ENCODE measurements around the gene ATP8A1. TPM values are rescaled to one million over a fixed set of nuclear protein-coding genes. Genes with fewer than 3 reads are reported as not detected.
"Not testable (repeated sequence)": the region's sequence is repeated elsewhere in the genome, so short reads cannot be mapped to it uniquely, and the experiment has no call there.

The ATP8A1 gene
- polyA plus RNA-seq, 1 donor from 2014 or later: 45.8 TPM

DNA sequence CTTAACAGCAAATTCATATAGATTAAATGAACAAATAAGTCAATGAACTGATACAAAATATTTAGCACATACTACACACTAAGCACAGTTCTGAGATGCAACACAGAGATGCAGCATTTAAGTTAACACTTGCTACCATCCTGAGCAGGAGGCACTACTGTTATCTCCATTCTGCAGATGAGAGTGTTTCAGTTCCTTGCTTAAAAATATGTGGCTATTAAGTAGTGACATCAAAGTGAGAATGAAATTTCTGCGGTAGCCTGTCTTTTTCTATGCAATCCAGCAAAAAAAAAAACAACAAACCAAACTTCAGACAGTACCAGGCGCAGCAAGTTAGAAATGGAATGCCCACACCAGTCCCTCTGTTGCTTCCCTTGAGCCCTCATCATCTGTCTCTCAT is 168.8 kb downstream of the ATP8A1 start:
- no peaks in the 10 kb centered on the region for H3K9me3 ChIP-seq (ENCODE audit: low read length)
- H3F3A ChIP-seq (ENCODE audit: insufficient read depth, low read length, poor library complexity, severe bottlenecking): no peaks in the 10 kb centered on the region
- H3K79me2 ChIP-seq (replicated peaks; ENCODE audit: insufficient read depth, low read length): no peaks in the 10 kb centered on the region
- no peaks in the 10 kb centered on the region for H3K27me3 ChIP-seq (ENCODE audit: insufficient read depth, low read depth, low read length)
- no peaks in the 10 kb centered on the region for H3K9me2 ChIP-seq (ENCODE audit: insufficient read depth, low read length)
- H3K36me3 ChIP-seq (ENCODE audit: insufficient read depth, low read length): no peaks in the 10 kb centered on the region
- no peak overlapping the region for H3K4me2 ChIP-seq (ENCODE audit: low read length)
- no peak overlapping the region for H3K27ac ChIP-seq (ENCODE audit: low read length)
- TF ChIP-seq POLR2AphosphoS5 (IDR thresholded peaks at IDR 0.05) (no peak), SMC3 (conservative IDR thresholded peaks at IDR 0.05; ENCODE audit: poor library complexity) (no peak), EP300 (conservative IDR thresholded peaks at IDR 0.05; ENCODE audit: poor library complexity, severe bottlenecking) (no peak), EZH2 (IDR thresholded peaks at IDR 0.05; ENCODE audit: borderline replicate concordance, insufficient read depth, low read length, poor library complexity, severe bottlenecking) (no peak), CTCF (IDR thresholded peaks at IDR 0.05; ENCODE audit: poor library complexity, severe bottlenecking) (no peak), RAD21 (conservative IDR thresholded peaks at IDR 0.05) (no peak), TAF1 (IDR thresholded peaks at IDR 0.05; ENCODE audit: low read depth) (no peak), MXI1 (conservative IDR thresholded peaks at IDR 0.05; ENCODE audit: poor library complexity, severe bottlenecking) (no peak)
- TF ChIP-seq, protein P1, sequence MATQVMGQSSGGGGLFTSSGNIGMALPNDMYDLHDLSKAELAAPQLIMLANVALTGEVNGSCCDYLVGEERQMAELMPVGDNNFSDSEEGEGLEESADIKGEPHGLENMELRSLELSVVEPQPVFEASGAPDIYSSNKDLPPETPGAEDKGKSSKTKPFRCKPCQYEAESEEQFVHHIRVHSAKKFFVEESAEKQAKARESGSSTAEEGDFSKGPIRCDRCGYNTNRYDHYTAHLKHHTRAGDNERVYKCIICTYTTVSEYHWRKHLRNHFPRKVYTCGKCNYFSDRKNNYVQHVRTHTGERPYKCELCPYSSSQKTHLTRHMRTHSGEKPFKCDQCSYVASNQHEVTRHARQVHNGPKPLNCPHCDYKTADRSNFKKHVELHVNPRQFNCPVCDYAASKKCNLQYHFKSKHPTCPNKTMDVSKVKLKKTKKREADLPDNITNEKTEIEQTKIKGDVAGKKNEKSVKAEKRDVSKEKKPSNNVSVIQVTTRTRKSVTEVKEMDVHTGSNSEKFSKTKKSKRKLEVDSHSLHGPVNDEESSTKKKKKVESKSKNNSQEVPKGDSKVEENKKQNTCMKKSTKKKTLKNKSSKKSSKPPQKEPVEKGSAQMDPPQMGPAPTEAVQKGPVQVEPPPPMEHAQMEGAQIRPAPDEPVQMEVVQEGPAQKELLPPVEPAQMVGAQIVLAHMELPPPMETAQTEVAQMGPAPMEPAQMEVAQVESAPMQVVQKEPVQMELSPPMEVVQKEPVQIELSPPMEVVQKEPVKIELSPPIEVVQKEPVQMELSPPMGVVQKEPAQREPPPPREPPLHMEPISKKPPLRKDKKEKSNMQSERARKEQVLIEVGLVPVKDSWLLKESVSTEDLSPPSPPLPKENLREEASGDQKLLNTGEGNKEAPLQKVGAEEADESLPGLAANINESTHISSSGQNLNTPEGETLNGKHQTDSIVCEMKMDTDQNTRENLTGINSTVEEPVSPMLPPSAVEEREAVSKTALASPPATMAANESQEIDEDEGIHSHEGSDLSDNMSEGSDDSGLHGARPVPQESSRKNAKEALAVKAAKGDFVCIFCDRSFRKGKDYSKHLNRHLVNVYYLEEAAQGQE (IDR thresholded peaks at IDR 0.05; ENCODE audit: borderline replicate concordance): no peak
- no peak overlapping the region for H3K9ac ChIP-seq (ENCODE audit: low read length)
- no peak overlapping the region for H3K4me3 ChIP-seq (ENCODE audit: low read length)
- H4K20me1 ChIP-seq (ENCODE audit: insufficient read depth): no peaks in the 10 kb centered on the region
- no peak overlapping the region for H2AFZ ChIP-seq (ENCODE audit: low read depth, low read length)

DNA sequence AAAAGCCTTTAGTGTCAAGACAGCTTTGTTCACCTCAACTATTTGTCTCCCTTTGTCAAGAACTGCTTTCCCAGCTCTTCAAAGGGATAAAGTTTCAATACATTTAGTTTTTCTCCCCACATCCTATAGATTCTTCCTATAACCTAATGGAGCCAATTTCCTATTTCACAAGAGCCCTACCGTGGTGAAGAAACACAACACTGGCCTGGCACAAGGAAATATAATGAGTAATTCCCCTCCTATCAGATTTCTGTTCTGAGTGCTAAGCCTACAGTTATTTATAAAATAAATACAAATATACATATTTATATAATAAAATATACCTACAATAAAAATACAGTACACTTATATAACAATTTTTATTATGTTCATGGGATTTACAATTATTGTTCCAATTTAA is 169.7 kb downstream of the ATP8A1 start:
- Histone ChIP-seq H3F3A (ENCODE audit: insufficient read depth, low read length, poor library complexity, severe bottlenecking) (no peaks in the 10 kb centered on the region), H3K27ac (ENCODE audit: low read length) (no peak overlapping the region), H3K9ac (ENCODE audit: low read length) (no peak overlapping the region), H3K9me2 (ENCODE audit: insufficient read depth, low read length) (no peaks in the 10 kb centered on the region), H3K4me3 (ENCODE audit: low read length) (no peak overlapping the region), H3K9me3 (ENCODE audit: low read length) (no peaks in the 10 kb centered on the region), H3K79me2 (replicated peaks; ENCODE audit: insufficient read depth, low read length) (no peaks in the 10 kb centered on the region), H3K27me3 (ENCODE audit: insufficient read depth, low read depth, low read length) (no peaks in the 10 kb centered on the region), H4K20me1 (ENCODE audit: insufficient read depth) (no peaks in the 10 kb centered on the region), H3K36me3 (ENCODE audit: insufficient read depth, low read length) (no peaks in the 10 kb centered on the region), H2AFZ (ENCODE audit: low read depth, low read length) (no peak overlapping the region), H3K4me2 (ENCODE audit: low read length) (no peak overlapping the region)
- TF ChIP-seq EP300 (conservative IDR thresholded peaks at IDR 0.05; ENCODE audit: poor library complexity, severe bottlenecking) (no peak), CTCF (IDR thresholded peaks at IDR 0.05; ENCODE audit: poor library complexity, severe bottlenecking) (no peak), MXI1 (conservative IDR thresholded peaks at IDR 0.05; ENCODE audit: poor library complexity, severe bottlenecking) (no peak), SMC3 (conservative IDR thresholded peaks at IDR 0.05; ENCODE audit: poor library complexity) (no peak), EZH2 (IDR thresholded peaks at IDR 0.05; ENCODE audit: borderline replicate concordance, insufficient read depth, low read length, poor library complexity, severe bottlenecking) (no peak), TAF1 (IDR thresholded peaks at IDR 0.05; ENCODE audit: low read depth) (no peak), POLR2AphosphoS5 (IDR thresholded peaks at IDR 0.05) (no peak), RAD21 (conservative IDR thresholded peaks at IDR 0.05) (no peak)
- TF ChIP-seq, protein P1 (IDR thresholded peaks at IDR 0.05; ENCODE audit: borderline replicate concordance): no peak

GRCh38 chr4:42486156-42486555 is 170.7 kb downstream of the ATP8A1 start:
- not testable (repeated sequence) for H3F3A ChIP-seq (ENCODE audit: insufficient read depth, low read length, poor library complexity, severe bottlenecking); H3K9me3 ChIP-seq (ENCODE audit: low read length); H3K9ac ChIP-seq (ENCODE audit: low read length); H3K79me2 ChIP-seq (replicated peaks; ENCODE audit: insufficient read depth, low read length); H2AFZ ChIP-seq (ENCODE audit: low read depth, low read length); H3K4me3 ChIP-seq (ENCODE audit: low read length); H3K36me3 ChIP-seq (ENCODE audit: insufficient read depth, low read length); H3K4me2 ChIP-seq (ENCODE audit: low read length); H4K20me1 ChIP-seq (ENCODE audit: insufficient read depth); H3K27ac ChIP-seq (ENCODE audit: low read length); H3K9me2 ChIP-seq (ENCODE audit: insufficient read depth, low read length); H3K27me3 ChIP-seq (ENCODE audit: insufficient read depth, low read depth, low read length)
